ENCODE data around the gene DBH.

DNA sequence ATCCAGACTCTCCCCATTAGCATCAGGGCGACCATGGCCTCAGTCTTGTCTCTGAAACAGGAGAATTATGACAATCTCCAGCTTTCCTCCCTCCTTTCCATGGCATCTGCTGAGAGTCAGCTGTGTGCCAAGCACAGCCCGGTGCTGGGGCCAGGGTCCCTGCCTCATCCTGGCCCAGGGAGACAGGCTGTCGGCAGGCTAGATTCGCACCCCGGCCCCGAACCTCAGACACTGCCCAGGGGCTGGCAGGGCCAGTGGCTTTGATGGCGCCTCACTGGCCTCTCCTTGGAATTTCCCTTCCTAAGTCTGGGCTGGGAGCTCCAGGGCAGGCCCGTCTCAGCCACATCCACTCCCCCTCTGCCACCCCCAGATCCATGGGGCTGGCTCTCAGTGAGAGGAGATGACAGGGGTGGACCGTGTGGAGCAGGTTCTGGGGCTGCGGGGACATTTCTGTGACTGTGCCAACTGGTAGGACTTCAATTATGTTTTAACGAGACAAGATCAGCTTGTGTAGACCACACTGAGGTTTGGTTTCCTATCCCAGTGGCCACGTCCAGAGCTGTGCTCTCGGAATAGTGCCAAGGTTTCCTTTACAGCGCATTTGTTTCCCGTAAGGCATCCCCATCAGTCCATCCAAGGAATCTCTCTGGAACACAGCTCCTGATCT lies 42.4 kb upstream of the DBH start:
- TF ChIP-seq, protein P1, sequence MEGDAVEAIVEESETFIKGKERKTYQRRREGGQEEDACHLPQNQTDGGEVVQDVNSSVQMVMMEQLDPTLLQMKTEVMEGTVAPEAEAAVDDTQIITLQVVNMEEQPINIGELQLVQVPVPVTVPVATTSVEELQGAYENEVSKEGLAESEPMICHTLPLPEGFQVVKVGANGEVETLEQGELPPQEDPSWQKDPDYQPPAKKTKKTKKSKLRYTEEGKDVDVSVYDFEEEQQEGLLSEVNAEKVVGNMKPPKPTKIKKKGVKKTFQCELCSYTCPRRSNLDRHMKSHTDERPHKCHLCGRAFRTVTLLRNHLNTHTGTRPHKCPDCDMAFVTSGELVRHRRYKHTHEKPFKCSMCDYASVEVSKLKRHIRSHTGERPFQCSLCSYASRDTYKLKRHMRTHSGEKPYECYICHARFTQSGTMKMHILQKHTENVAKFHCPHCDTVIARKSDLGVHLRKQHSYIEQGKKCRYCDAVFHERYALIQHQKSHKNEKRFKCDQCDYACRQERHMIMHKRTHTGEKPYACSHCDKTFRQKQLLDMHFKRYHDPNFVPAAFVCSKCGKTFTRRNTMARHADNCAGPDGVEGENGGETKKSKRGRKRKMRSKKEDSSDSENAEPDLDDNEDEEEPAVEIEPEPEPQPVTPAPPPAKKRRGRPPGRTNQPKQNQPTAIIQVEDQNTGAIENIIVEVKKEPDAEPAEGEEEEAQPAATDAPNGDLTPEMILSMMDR (IDR thresholded peaks at IDR 0.05): no peak
- no peak for TF ChIP-seq POLR2A (IDR thresholded peaks at IDR 0.05)
